Measurements from ENCODE around the gene PRRT1B.
A peak's percentile ranks its signal among the peaks of the same experiment; 100 is the strongest.

Gene PRRT1B

DNA sequence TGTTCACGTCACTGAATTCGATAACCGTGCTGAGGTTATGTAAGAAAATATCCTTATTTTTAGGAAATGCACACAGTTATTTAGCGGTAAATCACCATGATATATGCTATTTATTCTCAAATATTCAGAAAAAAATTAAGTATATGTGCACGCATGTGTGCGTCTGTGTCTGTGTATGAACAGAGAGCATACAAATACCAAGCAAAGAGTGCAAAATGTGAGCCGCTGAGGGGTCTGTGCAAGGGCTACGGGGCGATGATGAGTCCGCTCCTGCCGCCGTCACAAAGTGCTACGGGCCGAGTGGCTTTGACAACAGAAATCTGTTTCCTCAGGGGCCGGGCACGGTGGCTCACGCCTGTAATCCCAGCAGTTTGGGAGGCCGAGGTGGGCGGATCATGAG lies 7.4 kb upstream of the PRRT1B start:
- no peak for DNase-seq (ENCODE audit: low spot score)
- ATAC-seq (ENCODE audit: low read depth), result no peak
- H3K27ac ChIP-seq (ENCODE audit: poor library complexity, severe bottlenecking), result no peak overlapping the region
- no peaks in the 10 kb centered on the region for H3K4me1 ChIP-seq (ENCODE audit: insufficient read depth, poor library complexity, severe bottlenecking)
- H3K9me3 ChIP-seq (ENCODE audit: severe bottlenecking), result no peaks in the 10 kb centered on the region
- H3K4me3 ChIP-seq (ENCODE audit: severe bottlenecking), result no peak overlapping the region
- no peaks in the 10 kb centered on the region for H3K36me3 ChIP-seq (ENCODE audit: low read depth)
- TF ChIP-seq, protein P1, sequence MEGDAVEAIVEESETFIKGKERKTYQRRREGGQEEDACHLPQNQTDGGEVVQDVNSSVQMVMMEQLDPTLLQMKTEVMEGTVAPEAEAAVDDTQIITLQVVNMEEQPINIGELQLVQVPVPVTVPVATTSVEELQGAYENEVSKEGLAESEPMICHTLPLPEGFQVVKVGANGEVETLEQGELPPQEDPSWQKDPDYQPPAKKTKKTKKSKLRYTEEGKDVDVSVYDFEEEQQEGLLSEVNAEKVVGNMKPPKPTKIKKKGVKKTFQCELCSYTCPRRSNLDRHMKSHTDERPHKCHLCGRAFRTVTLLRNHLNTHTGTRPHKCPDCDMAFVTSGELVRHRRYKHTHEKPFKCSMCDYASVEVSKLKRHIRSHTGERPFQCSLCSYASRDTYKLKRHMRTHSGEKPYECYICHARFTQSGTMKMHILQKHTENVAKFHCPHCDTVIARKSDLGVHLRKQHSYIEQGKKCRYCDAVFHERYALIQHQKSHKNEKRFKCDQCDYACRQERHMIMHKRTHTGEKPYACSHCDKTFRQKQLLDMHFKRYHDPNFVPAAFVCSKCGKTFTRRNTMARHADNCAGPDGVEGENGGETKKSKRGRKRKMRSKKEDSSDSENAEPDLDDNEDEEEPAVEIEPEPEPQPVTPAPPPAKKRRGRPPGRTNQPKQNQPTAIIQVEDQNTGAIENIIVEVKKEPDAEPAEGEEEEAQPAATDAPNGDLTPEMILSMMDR (IDR thresholded peaks at IDR 0.05; ENCODE audit: poor library complexity, severe bottlenecking), result no peak
- no peaks in the 10 kb centered on the region for H3K27me3 ChIP-seq (ENCODE audit: insufficient read depth, poor library complexity, severe bottlenecking)

DNA sequence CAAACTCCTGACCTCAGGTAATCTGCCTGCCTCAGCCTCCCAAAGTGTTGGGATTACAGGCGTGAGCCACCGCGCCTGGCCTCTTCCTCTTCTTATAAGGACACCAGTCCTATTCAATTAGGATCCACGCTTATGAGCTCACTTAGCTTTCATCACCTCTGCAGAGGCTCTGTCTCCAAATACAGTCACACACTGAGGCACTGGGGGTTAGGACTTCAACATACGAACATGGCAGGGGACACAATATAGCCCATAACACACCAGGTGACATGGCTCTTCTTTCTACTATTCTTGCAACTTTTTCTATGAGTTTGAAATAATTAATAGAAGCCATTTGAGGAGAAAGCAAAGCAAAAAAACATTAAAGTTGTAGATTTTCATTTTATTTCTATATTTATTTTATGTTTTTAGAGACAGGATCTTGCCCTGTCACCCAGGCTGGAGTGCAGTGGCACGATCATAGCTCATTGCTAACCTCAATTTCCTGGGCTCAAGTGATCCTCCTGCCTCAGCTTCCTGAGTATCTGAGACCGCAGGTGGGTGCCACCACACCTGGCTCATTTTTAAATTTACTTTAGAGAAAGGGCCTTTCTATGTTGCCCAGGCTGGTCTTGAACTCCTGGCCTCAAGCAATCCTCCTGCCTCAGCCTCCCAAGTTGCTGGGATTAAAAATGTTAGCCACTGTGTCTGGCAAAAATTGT lies 6.0 kb upstream of the PRRT1B start:
- H3K27ac ChIP-seq (ENCODE audit: poor library complexity, severe bottlenecking), result no peak overlapping the region
- ATAC-seq (ENCODE audit: low read depth) (no peak), DNase-seq (ENCODE audit: low spot score) (no peak)
- peaks cover 3% of the 10 kb centered on the region for H3K9me3 ChIP-seq (ENCODE audit: severe bottlenecking)
- peaks cover under 1% of the 10 kb centered on the region for H3K27me3 ChIP-seq (ENCODE audit: insufficient read depth, poor library complexity, severe bottlenecking)
- no peaks in the 10 kb centered on the region for H3K4me1 ChIP-seq (ENCODE audit: insufficient read depth, poor library complexity, severe bottlenecking)
- no peaks in the 10 kb centered on the region for H3K36me3 ChIP-seq (ENCODE audit: low read depth)
- no peak overlapping the region for H3K4me3 ChIP-seq (ENCODE audit: severe bottlenecking)
- TF ChIP-seq, protein P1 (IDR thresholded peaks at IDR 0.05; ENCODE audit: poor library complexity, severe bottlenecking), result no peak

DNA sequence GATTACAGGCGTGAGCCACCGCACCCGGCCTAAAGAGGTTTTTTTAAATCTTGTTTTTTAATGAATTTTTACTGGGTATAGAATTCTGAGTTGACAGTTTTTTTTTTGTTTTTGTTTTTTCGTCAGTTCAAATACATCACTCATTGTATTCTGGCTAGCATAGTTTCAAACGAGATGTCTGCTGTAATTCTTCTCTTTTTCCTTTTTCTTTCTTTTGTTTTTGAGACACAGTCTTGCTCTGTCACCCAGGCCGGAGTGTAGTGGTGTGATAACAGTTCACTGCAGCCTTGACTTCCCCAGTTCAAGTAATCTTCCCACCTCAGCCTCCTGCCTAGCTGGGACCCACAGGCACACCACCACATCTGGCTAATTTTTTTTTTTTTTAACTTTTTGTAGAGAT lies 2.2 kb upstream of the PRRT1B start:
- Histone ChIP-seq H3K9me3 (ENCODE audit: severe bottlenecking) (peaks cover 3% of the 10 kb centered on the region), H3K27ac (ENCODE audit: poor library complexity, severe bottlenecking) (no peak overlapping the region), H3K4me3 (ENCODE audit: severe bottlenecking) (no peak overlapping the region), H3K4me1 (ENCODE audit: insufficient read depth, poor library complexity, severe bottlenecking) (no peaks in the 10 kb centered on the region), H3K27me3 (ENCODE audit: insufficient read depth, poor library complexity, severe bottlenecking) (peaks cover 38% of the 10 kb centered on the region), H3K36me3 (ENCODE audit: low read depth) (no peaks in the 10 kb centered on the region)
- TF ChIP-seq, protein P1 (IDR thresholded peaks at IDR 0.05; ENCODE audit: poor library complexity, severe bottlenecking), result no peak
- no peak for DNase-seq (ENCODE audit: low spot score)
- no peak for ATAC-seq (ENCODE audit: low read depth)

DNA sequence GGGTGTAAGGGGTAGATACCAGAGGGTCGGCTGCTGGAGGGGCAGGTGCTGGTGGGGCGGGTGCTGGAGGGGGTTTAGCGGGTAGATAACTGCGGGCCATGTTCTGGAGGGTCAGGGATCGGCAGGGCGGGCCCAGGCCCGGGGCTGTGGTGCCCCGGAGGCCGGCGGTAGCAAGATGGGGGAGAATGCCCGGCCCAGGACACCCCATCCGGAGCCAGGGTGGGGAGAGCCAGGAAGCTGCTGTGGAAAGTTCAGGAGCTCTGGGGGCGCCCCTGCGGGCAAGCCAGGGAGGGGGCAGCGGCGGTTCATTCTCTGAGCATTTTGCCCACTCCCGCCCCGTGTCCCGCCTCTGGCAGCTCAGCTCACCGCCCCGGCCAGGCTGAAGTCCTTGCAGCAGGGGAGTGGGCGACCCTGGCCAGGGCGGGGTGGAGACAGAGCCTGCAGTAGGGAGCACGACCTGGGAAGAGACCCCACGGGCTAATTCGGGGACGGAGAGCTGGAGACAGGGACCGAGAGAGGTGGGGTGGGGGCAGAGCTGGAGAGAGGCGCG lies 538 bp downstream of the PRRT1B start:
- Histone ChIP-seq H3K4me1 (ENCODE audit: insufficient read depth, poor library complexity, severe bottlenecking) (no peaks in the 10 kb centered on the region), H3K36me3 (ENCODE audit: low read depth) (no peaks in the 10 kb centered on the region), H3K4me3 (ENCODE audit: severe bottlenecking) (no peak overlapping the region), H3K9me3 (ENCODE audit: severe bottlenecking) (peaks cover 3% of the 10 kb centered on the region), H3K27me3 (ENCODE audit: insufficient read depth, poor library complexity, severe bottlenecking) (peaks cover 47% of the 10 kb centered on the region), H3K27ac (ENCODE audit: poor library complexity, severe bottlenecking) (no peak overlapping the region)
- ATAC-seq (ENCODE audit: low read depth), result peak; percentile 25; the same call in 1 of the 3 replicates
- DNase-seq (ENCODE audit: low spot score), result no peak
- TF ChIP-seq, protein P1 (IDR thresholded peaks at IDR 0.05; ENCODE audit: poor library complexity, severe bottlenecking), result no peak
